Kidney (tissue), 14 donors: Measurements from ENCODE around the gene ANKRD61. TPM values are rescaled to one million over a fixed set of nuclear protein-coding genes. Genes with fewer than 3 reads are reported as not detected.
A peak's percentile ranks its signal among the peaks of the same experiment; 100 is the strongest.

Experiments used
- DNase-seq, 5 donors: peaks; one replicate each; pipeline ENCODE4 v3.0.0-alpha.2; 2013 to 2020
- FAIRE-seq: peaks from 2 replicates; lab custom pipeline; 2012; peaks lifted over from hg19 to GRCh38; lab: Jason Lieb, UNC
- H3K27ac ChIP-seq, 2 donors: one replicate each; pipeline ENCODE4 v1.7.0; 2013; ENCODE audit warnings: low read depth in 2 of 2, low read length in 2 of 2, inconsistent platforms in 1 of 2
- H3K27me3 ChIP-seq: one replicate; pipeline ENCODE4 v1.7.1; 2013; ENCODE audit warnings: low read length, inconsistent platforms; ENCODE audit not compliant: control insufficient read depth, insufficient read depth
- H3K36me3 ChIP-seq, 3 donors: one replicate each; pipeline versions ENCODE4 v1.7.0 to v1.7.1; 2013; ENCODE audit warnings: low read length in 3 of 3, control low read depth in 1 of 3, inconsistent platforms in 1 of 3; ENCODE audit not compliant: insufficient read depth in 3 of 3, control insufficient read depth in 2 of 3
- H3K4me1 ChIP-seq, 3 donors: one replicate each; pipeline versions ENCODE4 v1.7.0 to v1.7.1; 2013; ENCODE audit warnings: low read length in 3 of 3, inconsistent platforms in 1 of 3, low read depth in 1 of 3; ENCODE audit not compliant: control insufficient read depth in 2 of 3, insufficient read depth in 2 of 3
- H3K4me3 ChIP-seq, 3 donors: one replicate each; pipeline versions ENCODE4 v1.7.0 to v1.8.1; 2013; ENCODE audit warnings: low read length in 3 of 3, control low read depth in 1 of 3, inconsistent platforms in 1 of 3
- H3K9ac ChIP-seq, 3 donors: one replicate each; pipeline versions ENCODE4 v1.7.0 to v1.7.1; 2013; ENCODE audit warnings: low read length in 3 of 3, control low read depth in 1 of 3, inconsistent platforms in 1 of 3
- H3K9me3 ChIP-seq, 3 donors: one replicate each; pipeline versions ENCODE4 v1.7.0 to v1.7.1; 2013; ENCODE audit warnings: low read length in 3 of 3, control low read depth in 1 of 3, inconsistent platforms in 1 of 3; ENCODE audit not compliant: control insufficient read depth in 2 of 3, insufficient read depth in 1 of 3
- CTCF ChIP-seq: IDR thresholded peaks from 3 replicates; pipeline ENCODE4 v1.5.1; 2012; ENCODE audit warnings: mild to moderate bottlenecking, moderate library complexity, borderline replicate concordance; ENCODE audit not compliant: insufficient read depth; ENCODE audit errors: extremely low read depth
- intact Hi-C: fragments of 100-400 bp; cut with DNase I; formaldehyde crosslinking; loops from one replicate; pipeline ENCODE4 v1.11.1; 2022
- polyA plus RNA-seq: library from polyadenylated mRNA; stranded (reverse); fragments of 350-450 nt; fragmentation: Illumina TruSeq; extraction: RNeasy Lipid Tissue Mini Kit (QIAGEN cat#74804); gene quantifications from one replicate; pipeline ENCODE4 v1.2.3, GENCODE V29; 2014; ENCODE audit warnings: low read depth, low replicate concordance; ENCODE audit not compliant: insufficient read depth
- total RNA-seq: library from RNA; stranded (reverse); fragmentation: NEBNext Ultra II Directional; extraction: Animal tissue kit (Norgen Biotek cat#: 25700); gene quantifications from one replicate; pipeline ENCODE4 v1.2.1, GENCODE V29; 2021
- donor health status: control.
- donor health status: control.
- donor health status: control.
- donor health status: control.
- donor health status: control.
- donor health status: DM: yes; HTN: yes; CAD: no.
- donor health status: Normal renal cell carcinoma (clear cell type).

ANKRD61 gene
- total and polyA plus RNA-seq, 2 donors from 2014 or later = 0.19 TPM; not detected in 1

GRCh38 chr7:6028563-6028962 lies 2.6 kb upstream of the ANKRD61 start:
- no peaks in the 10 kb centered on the region for H3K4me1 ChIP-seq
- intact Hi-C loops = no loop called here
- peaks cover 13 to 54% (median 20%) of the 10 kb centered on the region in 3 donors for H3K36me3 ChIP-seq
- H3K9me3 ChIP-seq = no peaks in the 10 kb centered on the region
- FAIRE-seq (no peak), DNase-seq (no peak)
- no peak overlapping the region for H3K27ac ChIP-seq
- H3K9ac ChIP-seq = no peak overlapping the region
- TF ChIP-seq CTCF = no peak
- no peak overlapping the region for H3K4me3 ChIP-seq
- H3K27me3 ChIP-seq = no peaks in the 10 kb centered on the region

GRCh38 chr7:6031567-6031966 lies 391 bp downstream of the ANKRD61 start:
- DNase-seq (no peak), FAIRE-seq (no peak)
- Histone ChIP-seq H3K4me1 (no peaks in the 10 kb centered on the region), H3K4me3 (no peak overlapping the region), H3K9ac (no peak overlapping the region), H3K36me3 (peaks cover 9 to 52% (median 29%) of the 10 kb centered on the region in 3 donors), H3K27me3 (no peaks in the 10 kb centered on the region), H3K27ac (no peak overlapping the region), H3K9me3 (no peaks in the 10 kb centered on the region)
- intact Hi-C loops = no loop called here
- TF ChIP-seq CTCF = no peak

GRCh38 chr7:6032167-6032566 lies 991 bp downstream of the ANKRD61 start:
- peaks cover 6 to 52% (median 24%) of the 10 kb centered on the region in 3 donors for H3K36me3 ChIP-seq
- FAIRE-seq (no peak), DNase-seq (no peak)
- H3K9ac ChIP-seq = no peak overlapping the region
- intact Hi-C loops = no loop called here
- no peaks in the 10 kb centered on the region for H3K27me3 ChIP-seq
- no peak overlapping the region for H3K4me3 ChIP-seq
- H3K27ac ChIP-seq = no peak overlapping the region
- TF ChIP-seq CTCF = no peak
- H3K9me3 ChIP-seq = no peaks in the 10 kb centered on the region
- no peaks in the 10 kb centered on the region for H3K4me1 ChIP-seq

GRCh38 chr7:6032641-6033040 lies 1.5 kb downstream of the ANKRD61 start:
- Histone ChIP-seq H3K36me3 (peaks cover 6 to 52% (median 21%) of the 10 kb centered on the region in 3 donors), H3K4me1 (no peaks in the 10 kb centered on the region), H3K27me3 (no peaks in the 10 kb centered on the region), H3K9me3 (no peaks in the 10 kb centered on the region), H3K4me3 (no peak overlapping the region), H3K27ac (no peak overlapping the region), H3K9ac (no peak overlapping the region)
- intact Hi-C loops = no loop called here
- no peak for FAIRE-seq
- peak in 1 of 5 donors; percentile 19 for DNase-seq
- TF ChIP-seq CTCF = no peak
